Measurements from ENCODE around the gene LRTM1. TPM values are rescaled to one million over a fixed set of nuclear protein-coding genes. Genes with fewer than 3 reads are reported as not detected.

The LRTM1 gene
- total and polyA plus RNA-seq, 2 donors (not counting 3 experiments of a cell fraction or from before 2014, with no cell fraction given): not detected

DNA sequence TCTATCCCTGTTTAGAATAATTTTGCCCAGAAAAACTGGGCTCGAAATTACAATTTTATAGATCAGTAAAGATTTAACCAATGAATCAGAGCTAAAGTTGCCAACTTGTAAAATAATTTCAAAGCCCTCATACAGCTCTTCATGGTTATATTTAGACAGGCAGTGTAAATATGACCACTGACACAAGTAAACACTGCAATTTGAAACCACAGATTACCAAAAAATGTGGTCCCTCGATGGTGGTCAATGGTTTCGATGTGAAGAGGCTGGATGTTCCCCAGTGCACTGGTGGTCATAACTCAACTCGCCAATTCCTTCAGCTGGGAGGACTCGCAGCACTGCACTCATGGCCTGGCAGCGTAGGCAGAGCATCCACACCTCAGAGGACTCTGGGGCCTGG, 28.6 kb downstream of the LRTM1 start:
- Histone ChIP-seq H3K9ac (replicated peaks; ENCODE audit: extremely low read depth, insufficient read depth, low read length) (no peak overlapping the region), H3K36me3 (ENCODE audit: control insufficient read depth in 2 of 2, extremely low read depth in 1 of 2, insufficient read depth in 2 of 2, low read length in 2 of 2) (no peaks in the 10 kb centered on the region), H3K9me3 (replicated peaks; ENCODE audit: control insufficient read depth, insufficient read depth, low read length) (peaks cover under 1% of the 10 kb centered on the region), H3K27me3 (ENCODE audit: control insufficient read depth in 2 of 2, insufficient read depth in 2 of 2, low read length in 2 of 2) (no peaks in the 10 kb centered on the region), H2AFZ (ENCODE audit: low read depth, low read length) (no peak overlapping the region), H4K20me1 (replicated peaks; ENCODE audit: control insufficient read depth, extremely low read depth, insufficient read depth, low read length) (no peaks in the 10 kb centered on the region), H3K79me2 (ENCODE audit: control insufficient read depth, insufficient read depth, low read length) (no peaks in the 10 kb centered on the region), H3K4me2 (ENCODE audit: insufficient read depth, low read length) (no peak overlapping the region), H3K27ac (ENCODE audit: insufficient read depth, low read depth, low read length) (no peak overlapping the region), H3K9me1 (replicated peaks; ENCODE audit: control insufficient read depth, extremely low read depth, insufficient read depth, low read length) (no peaks in the 10 kb centered on the region), H3K4me3 (replicated peaks in 1 of 3; ENCODE audit: insufficient read depth in 1 of 3, low read depth in 1 of 3, low read length in 3 of 3) (no peak overlapping the region), H3K4me1 (ENCODE audit: control insufficient read depth, extremely low read depth, insufficient read depth, low read length) (no peaks in the 10 kb centered on the region)
- CTCF ChIA-PET: no interaction called here
- FAIRE-seq (no peak), DNase-seq (ENCODE audit: low read depth, low spot score) (no peak)
- dilution Hi-C loops (cut with MboI; ENCODE audit: extremely low pct_ligation_motif_present, low sequenced_read_pairs): no loop called here
- no TSS peak for BruUV-seq (replicated peaks)
- POLR2A ChIA-PET: no interaction called here
- no peak for TF ChIP-seq JUN (IDR thresholded peaks at IDR 0.05; ENCODE audit: borderline replicate concordance, insufficient read depth, insufficient read length, low read depth)
- intact Hi-C loops (cut with micrococcal nuclease): no loop called here

DNA sequence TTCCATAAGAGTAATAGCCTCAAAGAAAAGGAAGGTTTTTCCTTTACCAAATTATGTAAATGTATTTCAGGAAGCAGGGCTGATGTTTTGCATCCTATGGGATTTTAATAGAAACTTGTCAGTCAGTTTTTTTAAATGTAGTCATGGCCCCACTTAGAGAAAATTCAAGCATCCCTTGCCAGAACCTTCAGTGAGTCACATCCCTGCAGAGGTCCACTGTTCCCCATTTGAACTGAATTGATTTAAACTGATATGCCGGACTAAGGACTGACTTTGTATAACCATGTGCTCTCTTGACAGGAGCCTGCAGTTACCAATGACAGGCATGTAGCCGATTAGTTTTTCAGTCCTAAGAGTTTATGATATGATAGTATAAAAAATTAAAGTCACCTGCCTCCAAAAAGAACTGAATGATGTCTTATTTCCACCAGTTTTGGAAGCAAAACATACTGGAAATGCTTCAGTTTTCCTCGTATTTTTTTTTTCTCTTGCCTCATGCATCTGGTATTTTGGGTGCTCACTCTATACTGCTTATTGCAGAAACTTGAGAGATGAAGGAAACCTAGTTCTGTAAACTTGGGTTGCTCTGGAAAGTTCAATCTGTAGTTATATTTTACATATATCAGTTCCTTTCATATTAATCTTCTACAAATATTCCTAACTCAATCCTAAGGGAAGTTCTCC, 30.7 kb downstream of the LRTM1 start:
- H3K79me2 ChIP-seq (ENCODE audit: control insufficient read depth, insufficient read depth, low read length): no peaks in the 10 kb centered on the region
- CTCF ChIA-PET: no interaction called here
- POLR2A ChIA-PET: no interaction called here
- H3K9me1 ChIP-seq (replicated peaks; ENCODE audit: control insufficient read depth, extremely low read depth, insufficient read depth, low read length): no peaks in the 10 kb centered on the region
- no peaks in the 10 kb centered on the region for H3K36me3 ChIP-seq (ENCODE audit: control insufficient read depth in 2 of 2, extremely low read depth in 1 of 2, insufficient read depth in 2 of 2, low read length in 2 of 2)
- no TSS peak for BruUV-seq (replicated peaks)
- no peaks in the 10 kb centered on the region for H3K27me3 ChIP-seq (ENCODE audit: control insufficient read depth in 2 of 2, insufficient read depth in 2 of 2, low read length in 2 of 2)
- intact Hi-C loops (cut with micrococcal nuclease) (no loop called here), dilution Hi-C loops (cut with MboI; ENCODE audit: extremely low pct_ligation_motif_present, low sequenced_read_pairs) (no loop called here)
- H3K27ac ChIP-seq (ENCODE audit: insufficient read depth, low read depth, low read length): no peak overlapping the region
- DNase-seq (ENCODE audit: low read depth, low spot score) (no peak), FAIRE-seq (no peak)
- no peak overlapping the region for H3K4me2 ChIP-seq (ENCODE audit: insufficient read depth, low read length)
- no peaks in the 10 kb centered on the region for H3K4me1 ChIP-seq (ENCODE audit: control insufficient read depth, extremely low read depth, insufficient read depth, low read length)
- no peak for TF ChIP-seq GATA2 (IDR thresholded peaks at IDR 0.05; ENCODE audit: insufficient read depth, insufficient read length, low read depth, low read length)
- no peak for TF ChIP-seq POLR2A (IDR thresholded peaks at IDR 0.05; ENCODE audit: low read depth, low read length)
- TF ChIP-seq FOS (IDR thresholded peaks at IDR 0.05; ENCODE audit: borderline replicate concordance, insufficient read depth, low read length): no peak
- TF ChIP-seq MYC (IDR thresholded peaks at IDR 0.05; ENCODE audit: low read depth, low read length): no peak
- TF ChIP-seq, protein P1, sequence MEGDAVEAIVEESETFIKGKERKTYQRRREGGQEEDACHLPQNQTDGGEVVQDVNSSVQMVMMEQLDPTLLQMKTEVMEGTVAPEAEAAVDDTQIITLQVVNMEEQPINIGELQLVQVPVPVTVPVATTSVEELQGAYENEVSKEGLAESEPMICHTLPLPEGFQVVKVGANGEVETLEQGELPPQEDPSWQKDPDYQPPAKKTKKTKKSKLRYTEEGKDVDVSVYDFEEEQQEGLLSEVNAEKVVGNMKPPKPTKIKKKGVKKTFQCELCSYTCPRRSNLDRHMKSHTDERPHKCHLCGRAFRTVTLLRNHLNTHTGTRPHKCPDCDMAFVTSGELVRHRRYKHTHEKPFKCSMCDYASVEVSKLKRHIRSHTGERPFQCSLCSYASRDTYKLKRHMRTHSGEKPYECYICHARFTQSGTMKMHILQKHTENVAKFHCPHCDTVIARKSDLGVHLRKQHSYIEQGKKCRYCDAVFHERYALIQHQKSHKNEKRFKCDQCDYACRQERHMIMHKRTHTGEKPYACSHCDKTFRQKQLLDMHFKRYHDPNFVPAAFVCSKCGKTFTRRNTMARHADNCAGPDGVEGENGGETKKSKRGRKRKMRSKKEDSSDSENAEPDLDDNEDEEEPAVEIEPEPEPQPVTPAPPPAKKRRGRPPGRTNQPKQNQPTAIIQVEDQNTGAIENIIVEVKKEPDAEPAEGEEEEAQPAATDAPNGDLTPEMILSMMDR (IDR thresholded peaks at IDR 0.05; ENCODE audit: extremely low read depth in 1 of 2, insufficient read depth in 1 of 2, low read depth in 1 of 2, low read length in 2 of 2): no peak
- no peak for TF ChIP-seq POLR2AphosphoS5 (IDR thresholded peaks at IDR 0.05; ENCODE audit: insufficient read depth, low read depth, low read length)
- TF ChIP-seq, protein P2, sequence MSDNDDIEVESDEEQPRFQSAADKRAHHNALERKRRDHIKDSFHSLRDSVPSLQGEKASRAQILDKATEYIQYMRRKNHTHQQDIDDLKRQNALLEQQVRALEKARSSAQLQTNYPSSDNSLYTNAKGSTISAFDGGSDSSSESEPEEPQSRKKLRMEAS (IDR thresholded peaks at IDR 0.05; ENCODE audit: insufficient read depth, insufficient read length): no peak
- no peak for TF ChIP-seq EZH2 (IDR thresholded peaks at IDR 0.05; ENCODE audit: borderline replicate concordance, low read depth, low read length, severe bottlenecking)
- no peak overlapping the region for H2AFZ ChIP-seq (ENCODE audit: low read depth, low read length)
- no peaks in the 10 kb centered on the region for H4K20me1 ChIP-seq (replicated peaks; ENCODE audit: control insufficient read depth, extremely low read depth, insufficient read depth, low read length)
- peaks cover 3% of the 10 kb centered on the region for H3K9me3 ChIP-seq (replicated peaks; ENCODE audit: control insufficient read depth, insufficient read depth, low read length)
- H3K4me3 ChIP-seq (replicated peaks in 1 of 3; ENCODE audit: insufficient read depth in 1 of 3, low read depth in 1 of 3, low read length in 3 of 3): no peak overlapping the region
- H3K9ac ChIP-seq (replicated peaks; ENCODE audit: extremely low read depth, insufficient read depth, low read length): no peak overlapping the region
